Activated T-cell treated with anti-CD3 and anti-CD28 coated beads, Interleukin-2, amount 50 U/mL, for 24 hours (primary cell): ENCODE data around the gene ARHGEF16.

Experiments used
- DNase-seq: peaks from one replicate; pipeline ENCODE4 v3.0.0-alpha.2; 2020
- H3K27ac Mint-ChIP-seq: 2 replicates; pipeline ENCODE4 v1.8.0; 2020; ENCODE audit warnings: mild to moderate bottlenecking, mixed read lengths
- H3K27me3 Mint-ChIP-seq: 2 replicates; pipeline ENCODE4 v1.8.0; 2020; ENCODE audit warnings: mixed read lengths
- H3K36me3 Mint-ChIP-seq: 2 replicates; pipeline ENCODE4 v1.8.0; 2020; ENCODE audit warnings: low read depth, mixed read lengths
- H3K4me1 Mint-ChIP-seq: 2 replicates; pipeline ENCODE4 v1.8.0; 2020; ENCODE audit warnings: low read depth, mixed read lengths
- H3K4me3 Mint-ChIP-seq: 2 replicates; pipeline ENCODE4 v1.8.0; 2020; ENCODE audit warnings: mild to moderate bottlenecking, moderate library complexity, mixed read lengths
- H3K9me3 Mint-ChIP-seq: 2 replicates; pipeline ENCODE4 v1.8.0; 2020; ENCODE audit warnings: mixed read lengths

The ARHGEF16 gene

DNA sequence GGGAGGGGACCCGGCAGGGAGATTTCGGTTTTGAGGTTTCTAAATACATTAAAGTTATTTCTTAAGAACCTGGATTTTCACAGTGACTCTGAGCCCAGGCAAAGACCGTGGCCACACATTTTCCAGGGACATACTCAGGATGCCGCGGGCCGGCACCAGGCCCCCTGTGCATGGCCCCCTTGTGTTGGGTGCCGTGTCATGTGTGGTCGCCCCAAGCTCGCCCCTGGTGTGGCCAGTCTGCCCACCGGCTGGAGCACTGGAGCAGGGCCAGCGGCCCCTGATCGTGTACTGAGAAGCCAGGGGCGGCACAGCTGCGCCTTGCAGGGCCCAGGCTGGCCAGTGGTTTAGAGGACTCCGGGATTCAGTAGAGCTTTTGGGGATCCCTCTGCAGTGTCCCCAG is 26.6 kb downstream of the ARHGEF16 start:
- H3K4me1 Mint-ChIP-seq = no peaks in the 10 kb centered on the region
- no peaks in the 10 kb centered on the region for H3K9me3 Mint-ChIP-seq
- H3K4me3 Mint-ChIP-seq = no peak overlapping the region
- no peak for DNase-seq
- H3K27me3 Mint-ChIP-seq = no peaks in the 10 kb centered on the region
- no peak overlapping the region for H3K27ac Mint-ChIP-seq
- no peaks in the 10 kb centered on the region for H3K36me3 Mint-ChIP-seq

DNA sequence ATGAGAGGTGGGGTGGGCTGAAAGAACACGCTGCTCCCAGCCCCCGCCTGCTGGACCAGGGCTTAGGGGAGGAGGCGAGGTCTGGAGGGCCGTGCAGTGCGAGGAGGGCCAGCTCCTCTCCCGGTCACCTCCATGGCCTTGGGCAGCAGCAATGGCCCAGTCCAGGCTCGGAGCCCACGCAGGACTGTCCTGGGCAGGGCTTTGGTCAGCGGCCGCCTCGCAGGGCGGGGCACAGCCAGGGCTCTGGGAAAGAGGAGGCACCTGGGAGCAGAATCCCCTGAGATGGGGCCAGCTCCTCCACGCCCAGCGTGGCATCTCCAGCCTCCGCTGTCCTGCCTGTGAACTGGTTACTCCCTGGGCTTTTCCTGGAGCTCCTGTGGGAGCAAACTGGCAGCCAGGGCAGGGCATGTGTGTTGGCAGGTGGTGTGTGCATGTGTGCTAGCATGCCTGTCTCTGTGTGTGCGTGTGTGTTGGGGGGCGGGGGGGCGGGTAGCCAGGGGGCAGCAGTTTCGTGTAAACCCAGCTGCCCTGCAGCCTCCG is 27.4 kb downstream of the ARHGEF16 start:
- no peak overlapping the region for H3K27ac Mint-ChIP-seq
- no peak for DNase-seq
- H3K4me3 Mint-ChIP-seq = no peak overlapping the region
- H3K4me1 Mint-ChIP-seq = no peaks in the 10 kb centered on the region
- H3K27me3 Mint-ChIP-seq = no peaks in the 10 kb centered on the region
- H3K36me3 Mint-ChIP-seq = no peaks in the 10 kb centered on the region
- no peaks in the 10 kb centered on the region for H3K9me3 Mint-ChIP-seq

DNA sequence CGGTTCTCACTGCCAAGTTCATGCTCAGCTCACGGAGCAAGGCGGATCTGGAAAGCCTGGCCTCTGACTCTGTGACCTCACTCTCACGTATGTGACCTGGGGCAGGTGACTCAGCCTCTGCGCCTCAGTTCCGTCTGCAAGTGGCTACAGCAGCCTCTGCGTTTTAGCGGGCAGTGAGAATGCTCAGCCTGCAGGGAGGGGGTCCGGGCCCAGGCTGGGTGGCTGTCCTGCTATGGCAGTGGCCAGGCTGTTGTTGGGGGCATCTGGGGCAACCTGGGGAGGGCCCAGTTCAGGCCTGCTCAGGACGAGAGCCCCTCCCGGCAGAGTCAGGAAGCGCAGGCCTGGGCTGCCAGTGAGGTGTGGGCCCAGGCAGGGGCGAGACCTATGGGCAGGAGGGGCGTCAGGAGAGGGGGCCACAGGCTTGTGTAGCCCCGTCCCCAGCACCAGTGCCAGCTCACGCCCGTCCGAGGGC is 27.9 kb downstream of the ARHGEF16 start:
- DNase-seq = no peak
- Mint-ChIP-seq H3K27me3 (no peaks in the 10 kb centered on the region), H3K4me1 (no peaks in the 10 kb centered on the region), H3K36me3 (no peaks in the 10 kb centered on the region), H3K9me3 (peaks cover 2% of the 10 kb centered on the region), H3K4me3 (no peak overlapping the region), H3K27ac (no peak overlapping the region)

DNA sequence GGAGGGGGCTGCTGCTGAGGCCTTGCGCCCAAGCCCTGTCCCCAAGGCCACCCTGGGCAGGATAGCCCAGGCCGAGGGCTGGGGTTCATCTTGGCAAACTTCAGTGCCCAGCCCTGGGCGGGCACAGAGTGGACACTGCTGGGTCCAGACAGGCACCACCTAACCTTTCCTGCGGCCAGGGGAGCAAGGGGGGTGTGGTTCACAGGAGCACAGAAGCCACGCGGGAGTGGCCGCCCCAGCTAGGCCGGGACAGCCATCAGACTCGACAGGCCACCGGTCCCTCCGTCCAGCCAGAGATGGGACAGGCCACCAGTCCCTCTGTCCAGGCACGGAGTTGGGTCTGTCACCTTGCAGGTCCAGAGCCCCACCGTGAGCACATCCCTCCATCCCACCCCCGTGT is 28.9 kb downstream of the ARHGEF16 start:
- no peaks in the 10 kb centered on the region for H3K4me1 Mint-ChIP-seq
- peaks cover 7% of the 10 kb centered on the region for H3K9me3 Mint-ChIP-seq
- no peaks in the 10 kb centered on the region for H3K27me3 Mint-ChIP-seq
- no peak overlapping the region for H3K4me3 Mint-ChIP-seq
- H3K36me3 Mint-ChIP-seq = no peaks in the 10 kb centered on the region
- no peak overlapping the region for H3K27ac Mint-ChIP-seq
- DNase-seq = no peak

DNA sequence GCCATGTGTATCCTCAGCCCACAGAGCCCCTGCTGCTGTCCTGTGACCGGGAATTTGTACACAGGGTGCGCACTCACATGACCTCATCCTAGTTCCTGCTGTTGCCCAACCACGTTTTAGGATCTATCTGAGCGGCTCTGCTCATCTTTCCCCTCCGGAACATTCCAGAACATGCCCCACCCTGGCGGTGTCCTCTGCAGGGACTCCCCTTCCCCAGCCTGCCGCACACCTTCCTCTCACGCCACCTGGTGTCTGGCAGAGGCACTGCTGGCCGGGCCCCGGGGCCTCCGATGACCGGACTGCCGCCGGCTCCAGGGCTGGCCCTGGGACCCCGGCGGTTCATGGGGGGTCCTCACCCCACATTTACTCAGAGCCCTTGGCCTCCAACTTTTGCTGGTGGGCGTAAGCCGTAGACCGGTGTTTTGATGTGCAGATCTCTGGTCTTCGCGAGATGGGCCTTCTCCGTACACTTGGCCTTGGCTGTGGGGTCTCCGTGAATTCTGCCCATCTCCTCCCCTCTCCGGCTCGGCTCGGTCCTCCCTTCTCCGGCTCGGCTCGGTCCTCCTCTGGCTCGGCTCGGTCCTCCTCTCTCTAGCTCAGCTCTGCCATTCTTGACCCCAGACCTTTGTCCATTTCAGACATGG is 29.5 kb downstream of the ARHGEF16 start:
- H3K4me3 Mint-ChIP-seq = no peak overlapping the region
- H3K9me3 Mint-ChIP-seq = peaks cover 11% of the 10 kb centered on the region
- no peaks in the 10 kb centered on the region for H3K4me1 Mint-ChIP-seq
- no peaks in the 10 kb centered on the region for H3K27me3 Mint-ChIP-seq
- H3K27ac Mint-ChIP-seq = no peak overlapping the region
- peak; percentile 64 for DNase-seq
- H3K36me3 Mint-ChIP-seq = no peaks in the 10 kb centered on the region

DNA sequence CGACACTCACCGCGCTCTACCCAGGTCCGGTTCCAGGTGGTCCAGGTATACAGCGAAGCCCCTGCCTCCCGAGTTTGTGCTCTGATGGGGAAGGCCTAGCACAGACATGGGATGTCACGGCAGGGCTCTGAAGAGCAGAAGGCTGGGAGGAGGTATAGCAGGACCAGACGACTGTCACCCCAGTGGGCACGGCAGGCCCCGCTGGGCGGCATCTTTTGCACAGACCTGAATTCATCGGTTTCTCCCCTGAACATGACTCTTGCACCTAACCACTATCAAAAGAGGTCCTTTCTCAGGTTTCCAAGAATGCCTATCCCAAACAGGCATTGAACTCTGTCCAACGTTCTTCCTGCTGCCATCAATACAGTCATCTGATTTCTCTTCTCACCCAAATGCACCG is 30.6 kb downstream of the ARHGEF16 start:
- DNase-seq = no peak
- Mint-ChIP-seq H3K4me3 (no peak overlapping the region), H3K4me1 (no peaks in the 10 kb centered on the region), H3K27me3 (no peaks in the 10 kb centered on the region), H3K36me3 (no peaks in the 10 kb centered on the region), H3K27ac (no peak overlapping the region), H3K9me3 (peaks cover 13% of the 10 kb centered on the region)

DNA sequence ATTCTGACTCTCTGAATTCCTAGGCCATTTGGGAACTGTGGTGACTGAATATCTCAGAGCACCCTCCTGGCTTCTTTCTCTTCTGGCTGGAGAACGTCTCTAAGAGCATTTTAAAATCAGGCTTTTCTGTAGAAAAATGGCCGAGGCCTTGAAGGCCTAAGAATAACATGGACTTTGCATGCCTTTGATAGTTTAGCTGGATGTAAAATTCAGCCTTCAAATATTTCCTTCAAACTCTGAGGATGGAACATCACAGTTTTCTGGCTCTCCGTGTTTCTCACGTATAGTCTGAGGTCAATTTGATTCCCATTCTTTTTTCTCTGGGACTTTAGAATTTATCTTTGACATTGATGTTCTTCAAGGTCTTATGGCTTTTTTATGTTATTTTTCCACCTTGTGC is 34.0 kb downstream of the ARHGEF16 start:
- no peak for DNase-seq
- Mint-ChIP-seq H3K4me3 (no peak overlapping the region), H3K27me3 (no peaks in the 10 kb centered on the region), H3K36me3 (no peaks in the 10 kb centered on the region), H3K4me1 (peaks cover 5% of the 10 kb centered on the region), H3K9me3 (peaks cover 13% of the 10 kb centered on the region), H3K27ac (no peak overlapping the region)

DNA sequence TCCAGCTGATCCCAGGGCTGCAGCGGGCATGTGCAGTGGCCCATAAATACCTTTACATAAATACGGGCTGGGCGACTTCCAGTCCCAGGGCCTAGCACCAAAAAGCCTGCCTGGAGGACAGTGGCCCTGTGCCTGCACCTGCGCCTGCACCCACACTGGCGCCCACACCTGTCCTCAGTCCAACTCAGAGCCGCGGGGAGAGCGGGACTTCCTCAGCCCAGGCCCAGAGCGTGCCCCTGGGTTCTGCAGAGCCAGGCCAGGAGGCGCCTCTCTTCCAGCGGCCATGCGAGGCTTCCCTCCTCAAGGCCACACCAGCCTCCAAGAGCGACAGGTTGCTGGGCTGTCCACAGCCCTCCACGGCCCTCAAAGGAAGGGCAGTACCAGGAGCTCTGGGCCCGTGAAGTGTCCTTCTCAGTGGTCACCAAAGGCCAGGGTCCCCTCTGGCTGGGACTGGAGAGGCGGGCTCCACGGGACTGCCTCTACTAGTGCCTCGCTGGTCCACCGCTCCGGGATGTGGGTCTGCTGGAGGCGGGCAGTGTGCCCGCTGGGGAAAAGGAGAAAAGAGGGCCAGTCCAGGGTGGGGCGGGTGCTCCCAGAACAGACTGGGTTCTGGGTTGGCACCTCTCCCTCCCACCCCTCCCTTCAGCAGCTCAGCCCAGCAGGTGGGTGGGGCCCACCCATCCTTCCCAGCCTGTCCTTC is 35.7 kb downstream of the ARHGEF16 start:
- Mint-ChIP-seq H3K4me1 (peaks cover 5% of the 10 kb centered on the region), H3K9me3 (peaks cover 13% of the 10 kb centered on the region), H3K27ac (no peak overlapping the region), H3K27me3 (no peaks in the 10 kb centered on the region), H3K36me3 (no peaks in the 10 kb centered on the region), H3K4me3 (no peak overlapping the region)
- no peak for DNase-seq

DNA sequence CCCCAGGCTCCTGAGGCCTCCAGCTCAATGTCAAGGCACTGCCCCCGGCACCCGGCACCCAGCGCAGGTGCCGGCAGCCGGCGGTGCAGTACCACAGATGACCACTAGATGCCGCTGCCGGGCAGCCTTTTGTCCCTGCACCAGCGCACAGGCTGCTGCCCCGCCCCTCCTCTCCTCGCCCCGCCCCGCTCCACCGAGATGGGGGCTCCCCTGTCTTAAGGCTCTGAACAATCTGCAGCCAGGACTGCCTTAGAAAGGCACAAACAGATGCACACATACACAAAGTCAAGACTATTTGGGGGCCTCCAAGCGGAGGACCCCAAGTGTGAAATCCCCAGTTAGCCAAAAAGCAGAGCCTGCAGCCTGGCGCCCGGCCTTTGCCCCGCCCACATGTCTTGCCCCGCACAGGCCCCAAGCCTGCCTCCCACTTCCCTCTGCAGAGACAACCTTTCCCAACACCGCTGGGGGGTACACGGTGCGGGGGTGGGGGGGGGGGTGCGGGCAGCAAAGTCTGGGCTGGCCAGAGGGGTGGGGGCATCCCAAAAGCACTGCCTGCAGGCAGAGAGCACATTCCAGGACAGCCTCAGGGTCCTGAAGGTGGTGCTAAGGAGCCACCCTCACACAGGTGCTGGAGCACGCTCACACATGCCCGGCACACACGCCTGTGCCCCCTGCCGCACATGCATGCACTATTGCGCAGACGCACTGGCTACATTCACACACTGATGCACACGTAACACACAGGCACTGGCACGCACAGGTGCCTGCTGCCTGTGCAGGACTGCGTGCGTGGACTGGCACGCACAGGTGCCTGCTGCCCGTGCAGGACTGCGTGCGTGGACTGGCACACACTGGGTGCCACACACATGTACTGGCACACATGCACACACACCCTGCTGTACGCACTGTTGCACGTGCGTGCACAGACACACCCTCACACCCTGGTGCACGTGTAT is 37.1 kb downstream of the ARHGEF16 start:
- no peak overlapping the region for H3K27ac Mint-ChIP-seq
- no peaks in the 10 kb centered on the region for H3K36me3 Mint-ChIP-seq
- no peaks in the 10 kb centered on the region for H3K27me3 Mint-ChIP-seq
- H3K9me3 Mint-ChIP-seq = peaks cover 13% of the 10 kb centered on the region
- peaks cover 5% of the 10 kb centered on the region for H3K4me1 Mint-ChIP-seq
- peak overlapping the region; percentile 61 for H3K4me3 Mint-ChIP-seq
- peak; percentile 92 for DNase-seq

DNA sequence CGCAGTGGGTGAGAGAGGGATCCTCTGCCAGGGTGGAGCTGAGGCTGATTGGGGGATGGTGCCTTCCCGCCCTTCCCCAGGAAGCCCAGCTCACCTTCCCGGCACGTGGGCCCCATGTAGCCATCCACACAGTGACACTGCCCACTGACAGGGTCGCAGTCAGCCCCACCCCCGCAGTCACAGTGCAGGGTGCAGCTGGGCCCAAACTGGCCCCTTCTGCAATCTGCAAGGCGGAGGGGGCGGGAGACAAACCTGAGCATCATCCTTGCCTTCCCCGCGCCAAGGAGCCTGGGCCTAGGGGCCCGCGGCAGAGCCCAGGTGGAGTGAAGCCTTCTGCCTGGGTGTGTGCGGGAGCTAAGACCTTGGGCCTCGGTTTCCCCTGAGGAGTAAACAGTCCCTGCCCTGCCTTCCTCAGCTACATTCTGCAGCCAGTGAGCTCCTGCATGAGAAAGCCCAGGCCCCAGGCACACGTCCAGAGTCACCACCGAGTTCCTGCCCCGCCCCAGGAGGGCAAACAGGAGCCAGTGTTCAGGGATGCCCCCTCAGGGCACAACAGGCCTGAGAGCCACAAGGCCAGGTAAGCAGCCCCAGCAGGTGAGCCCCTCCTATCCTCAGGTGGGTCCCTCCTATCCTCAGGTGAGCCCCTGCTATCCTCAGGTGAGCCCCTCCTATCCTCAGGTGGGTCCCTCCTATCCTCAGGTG is 38.2 kb downstream of the ARHGEF16 start:
- Mint-ChIP-seq H3K4me3 (no peak overlapping the region), H3K4me1 (peaks cover 5% of the 10 kb centered on the region), H3K27me3 (no peaks in the 10 kb centered on the region), H3K36me3 (no peaks in the 10 kb centered on the region), H3K27ac (no peak overlapping the region), H3K9me3 (peaks cover 12% of the 10 kb centered on the region)
- DNase-seq = no peak

DNA sequence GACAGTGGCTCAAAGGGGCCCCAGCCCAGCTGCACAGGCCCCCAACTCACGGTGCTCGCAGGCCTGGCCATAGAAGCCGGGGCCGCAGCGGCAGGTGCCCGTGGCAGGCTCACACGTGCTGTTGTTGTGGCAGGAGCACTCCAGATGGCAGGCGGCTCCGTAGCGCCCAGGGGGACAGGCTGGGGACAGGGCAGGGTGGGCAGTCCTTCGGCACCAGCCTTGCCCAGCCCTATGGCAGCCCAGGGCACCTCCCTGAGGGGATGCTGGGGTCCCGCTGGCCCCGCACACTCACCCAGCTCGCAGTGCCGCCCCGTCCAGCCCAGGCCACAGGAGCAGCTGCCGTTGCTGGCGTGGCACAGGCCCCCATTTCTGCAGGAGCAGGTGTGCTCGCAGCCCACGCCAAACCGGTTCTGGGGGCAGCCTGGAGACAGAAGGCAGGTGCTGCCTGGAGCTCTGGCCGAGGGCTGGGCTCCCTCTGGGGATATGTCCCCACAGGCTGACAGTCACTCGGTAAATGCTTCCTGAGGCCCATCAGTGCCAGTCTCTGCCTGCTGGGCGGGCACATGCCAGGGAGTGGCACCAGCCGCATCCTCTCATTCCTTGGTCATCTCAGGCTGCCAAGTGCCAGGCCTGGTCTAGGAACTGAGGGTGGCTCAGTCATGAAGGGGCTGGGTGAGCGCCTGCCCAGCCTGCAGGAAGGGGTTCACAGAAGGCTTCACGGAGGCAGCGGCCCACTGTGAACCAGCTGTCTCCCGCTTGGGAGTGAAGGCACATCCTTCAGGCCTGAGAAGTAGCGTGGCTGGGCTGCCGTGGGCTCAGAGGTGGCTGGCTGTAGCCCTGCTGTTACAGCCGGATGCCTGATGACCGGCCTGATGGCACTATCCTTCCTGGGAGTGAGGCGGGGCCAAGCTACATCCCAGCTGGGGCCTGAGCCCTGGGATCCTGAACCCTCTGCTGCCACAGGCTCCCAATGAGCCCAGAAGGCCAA is 40.1 kb downstream of the ARHGEF16 start:
- no peak overlapping the region for H3K27ac Mint-ChIP-seq
- H3K9me3 Mint-ChIP-seq = no peaks in the 10 kb centered on the region
- no peaks in the 10 kb centered on the region for H3K36me3 Mint-ChIP-seq
- H3K27me3 Mint-ChIP-seq = no peaks in the 10 kb centered on the region
- no peak overlapping the region for H3K4me3 Mint-ChIP-seq
- peaks cover 5% of the 10 kb centered on the region for H3K4me1 Mint-ChIP-seq
- no peak for DNase-seq

DNA sequence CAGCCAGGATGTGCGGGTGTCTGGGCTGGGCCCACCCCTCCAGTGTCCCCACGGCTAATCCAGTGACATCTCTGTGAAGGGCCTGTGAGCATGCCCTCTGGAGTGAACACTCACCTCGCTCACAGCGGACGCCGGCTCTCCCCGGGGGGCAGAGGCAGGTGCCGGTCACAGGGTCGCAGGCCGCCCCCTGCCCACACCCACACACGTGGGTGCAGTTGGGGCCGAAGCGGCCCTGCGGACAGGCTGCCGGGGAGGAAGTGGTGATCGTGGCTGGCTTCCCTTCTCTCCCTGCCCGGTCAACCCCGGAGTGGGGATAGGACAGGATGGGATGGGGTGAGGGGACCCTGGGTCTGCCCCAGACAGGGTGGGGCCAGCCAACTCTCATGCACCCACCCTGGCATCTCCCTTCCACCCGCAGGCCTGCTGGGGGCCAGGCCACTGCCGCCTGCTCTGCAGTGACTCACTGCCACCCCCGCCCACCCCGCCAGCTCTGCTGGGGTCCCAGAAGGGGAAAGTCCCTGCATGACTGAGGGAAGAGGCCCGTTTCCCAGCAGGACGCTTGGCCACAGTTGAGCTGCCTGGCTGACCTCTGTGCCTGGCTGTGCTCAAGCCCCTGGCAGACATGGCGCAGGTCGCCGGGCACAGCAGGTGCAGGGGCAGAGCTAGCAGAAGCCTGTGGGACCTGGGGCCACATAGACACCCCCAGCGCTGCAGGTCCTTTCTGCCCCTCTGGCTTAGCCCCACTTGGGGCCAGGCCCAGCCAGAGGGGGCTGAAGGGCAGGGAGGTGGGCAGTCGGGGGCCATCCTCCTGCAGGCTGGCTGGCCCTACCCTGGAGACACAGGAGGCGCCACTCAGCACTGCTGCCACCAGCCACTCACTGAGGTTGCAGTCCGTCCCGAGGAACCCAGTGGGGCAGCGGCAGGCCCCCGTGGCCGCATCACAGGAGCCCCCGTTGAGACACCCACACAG is 41.6 kb downstream of the ARHGEF16 start:
- H3K36me3 Mint-ChIP-seq = no peaks in the 10 kb centered on the region
- no peak for DNase-seq
- H3K4me1 Mint-ChIP-seq = peaks cover 4% of the 10 kb centered on the region
- no peaks in the 10 kb centered on the region for H3K9me3 Mint-ChIP-seq
- no peaks in the 10 kb centered on the region for H3K27me3 Mint-ChIP-seq
- no peak overlapping the region for H3K4me3 Mint-ChIP-seq
- peak overlapping the region; percentile 11 for H3K27ac Mint-ChIP-seq
